Brain microvascular endothelial cell (primary cell): ENCODE measurements around the gene GPR68.

ENCODE experiments used
- DNase-seq: peaks from one replicate; pipeline ENCODE4 v3.0.0-alpha.2; 2020
- H3K27ac ChIP-seq: fragments of 250-450 bp; sonication (Bioruptor Pico); 2 replicates; pipeline ENCODE4 v1.5.1; 2020; ENCODE audit warnings: mild to moderate bottlenecking, moderate library complexity
- H3K27me3 ChIP-seq: fragments of 250-450 bp; sonication (Bioruptor Pico); replicated peaks from 2 replicates; pipeline ENCODE4 v1.5.1; 2020; ENCODE audit warnings: mild to moderate bottlenecking
- H3K36me3 ChIP-seq: fragments of 250-450 bp; sonication (Bioruptor Pico); replicated peaks from 2 replicates; pipeline ENCODE4 v1.5.1; 2020; ENCODE audit warnings: mild to moderate bottlenecking
- H3K4me3 ChIP-seq: 2 replicates; pipeline ENCODE4 v1.5.1; 2011; ENCODE audit warnings: low read depth, mild to moderate bottlenecking, control low read depth, low read length, moderate library complexity
- in situ Hi-C: cut with HindIII; loops from 2 replicates; pipeline ENCODE4 v1.10.0; 2017; ENCODE audit warnings: low sequenced_read_pairs, low pct_ligation_motif_present
- TF ChIP-seq, protein P1 (sequence below): IDR thresholded peaks from 2 replicates; pipeline ENCODE4 v1.5.1; 2011; ENCODE audit warnings: low read depth, mild to moderate bottlenecking, moderate library complexity, low read length, control low read depth, inconsistent platforms; ENCODE audit errors: missing control alignments

The GPR68 gene

DNA sequence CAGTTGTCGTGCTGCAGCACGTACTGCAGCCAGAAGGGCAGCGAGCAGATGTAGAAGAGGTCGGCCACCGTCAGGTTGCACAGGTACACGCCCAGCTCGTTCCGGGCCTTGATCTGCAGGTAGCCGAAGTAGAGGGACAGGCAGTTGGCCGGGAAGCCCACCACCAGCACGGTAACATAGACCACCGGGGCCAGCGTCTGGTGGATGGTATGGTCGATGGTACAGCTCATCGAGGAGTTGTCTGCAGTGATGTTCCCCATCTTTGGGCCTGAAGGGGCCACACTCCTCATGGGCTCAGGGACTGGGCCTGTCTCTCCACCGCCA, 9.8 kb downstream of the GPR68 start:
- in situ Hi-C loops: no loop called here
- TF ChIP-seq, protein P1, sequence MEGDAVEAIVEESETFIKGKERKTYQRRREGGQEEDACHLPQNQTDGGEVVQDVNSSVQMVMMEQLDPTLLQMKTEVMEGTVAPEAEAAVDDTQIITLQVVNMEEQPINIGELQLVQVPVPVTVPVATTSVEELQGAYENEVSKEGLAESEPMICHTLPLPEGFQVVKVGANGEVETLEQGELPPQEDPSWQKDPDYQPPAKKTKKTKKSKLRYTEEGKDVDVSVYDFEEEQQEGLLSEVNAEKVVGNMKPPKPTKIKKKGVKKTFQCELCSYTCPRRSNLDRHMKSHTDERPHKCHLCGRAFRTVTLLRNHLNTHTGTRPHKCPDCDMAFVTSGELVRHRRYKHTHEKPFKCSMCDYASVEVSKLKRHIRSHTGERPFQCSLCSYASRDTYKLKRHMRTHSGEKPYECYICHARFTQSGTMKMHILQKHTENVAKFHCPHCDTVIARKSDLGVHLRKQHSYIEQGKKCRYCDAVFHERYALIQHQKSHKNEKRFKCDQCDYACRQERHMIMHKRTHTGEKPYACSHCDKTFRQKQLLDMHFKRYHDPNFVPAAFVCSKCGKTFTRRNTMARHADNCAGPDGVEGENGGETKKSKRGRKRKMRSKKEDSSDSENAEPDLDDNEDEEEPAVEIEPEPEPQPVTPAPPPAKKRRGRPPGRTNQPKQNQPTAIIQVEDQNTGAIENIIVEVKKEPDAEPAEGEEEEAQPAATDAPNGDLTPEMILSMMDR: no peak
- H3K36me3 ChIP-seq: no peaks in the 10 kb centered on the region
- DNase-seq: no peak
- H3K27me3 ChIP-seq: no peaks in the 10 kb centered on the region
- H3K4me3 ChIP-seq: no peak overlapping the region
- no peak overlapping the region for H3K27ac ChIP-seq

- no peaks in the 10 kb centered on the region for H3K27me3 ChIP-seq
- in situ Hi-C loops: no loop called here
- no peak overlapping the region for H3K4me3 ChIP-seq
- no peaks in the 10 kb centered on the region for H3K36me3 ChIP-seq
- TF ChIP-seq, protein P1: no peak
- DNase-seq: no peak
- no peak overlapping the region for H3K27ac ChIP-seq
Observed at GRCh38 chr14:91233936-91234790, 10.3 kb downstream of the GPR68 start.

GRCh38 chr14:91232603-91233002, 11.9 kb downstream of the GPR68 start:
- no peaks in the 10 kb centered on the region for H3K27me3 ChIP-seq
- in situ Hi-C loops: no loop called here
- TF ChIP-seq, protein P1: no peak
- H3K27ac ChIP-seq: no peak overlapping the region
- H3K4me3 ChIP-seq: no peak overlapping the region
- DNase-seq: no peak
- H3K36me3 ChIP-seq: no peaks in the 10 kb centered on the region

- H3K36me3 ChIP-seq: no peaks in the 10 kb centered on the region
- TF ChIP-seq, protein P1: no peak
- no peak for DNase-seq
- no peaks in the 10 kb centered on the region for H3K27me3 ChIP-seq
- in situ Hi-C loops: no loop called here
- H3K27ac ChIP-seq: no peak overlapping the region
- no peak overlapping the region for H3K4me3 ChIP-seq
Observed at GRCh38 chr14:91232052-91232451, 12.5 kb downstream of the GPR68 start.

GRCh38 chr14:91231446-91231845, 13.1 kb downstream of the GPR68 start:
- no peaks in the 10 kb centered on the region for H3K27me3 ChIP-seq
- H3K36me3 ChIP-seq: no peaks in the 10 kb centered on the region
- TF ChIP-seq, protein P1: no peak
- H3K27ac ChIP-seq: no peak overlapping the region
- no peak overlapping the region for H3K4me3 ChIP-seq
- in situ Hi-C loops: no loop called here
- no peak for DNase-seq

GRCh38 chr14:91230397-91231035, 14.0 kb downstream of the GPR68 start:
- peak overlapping the region; percentile 36 for H3K27ac ChIP-seq
- no peaks in the 10 kb centered on the region for H3K27me3 ChIP-seq
- DNase-seq: peak; percentile 54
- in situ Hi-C loops: no loop called here
- TF ChIP-seq, protein P1: no peak
- H3K36me3 ChIP-seq: no peaks in the 10 kb centered on the region
- no peak overlapping the region for H3K4me3 ChIP-seq
